Iris pigment epithelial cell (primary cell): ENCODE data around the gene ASTN2.

ENCODE experiments used
- DNase-seq: peaks from one replicate; pipeline ENCODE4 v3.0.0-alpha.2; 2011; ENCODE audit warnings: low read depth

ASTN2 gene

GRCh38 chr9:117296453-117296852 is 118.4 kb downstream of the ASTN2 start:
- no peak for DNase-seq

GRCh38 chr9:117293206-117294114 is 121.4 kb downstream of the ASTN2 start:
- no peak for DNase-seq

- DNase-seq, result peak; percentile 1
Observed at GRCh38 chr9:117290856-117291622, 123.8 kb downstream of the ASTN2 start.

GRCh38 chr9:117290306-117290840 is 124.5 kb downstream of the ASTN2 start:
- DNase-seq, result no peak

- no peak for DNase-seq
Observed at GRCh38 chr9:117286245-117286644, 128.6 kb downstream of the ASTN2 start.

GRCh38 chr9:117284414-117284813 is 130.4 kb downstream of the ASTN2 start:
- DNase-seq, result no peak

- no peak for DNase-seq
Observed at GRCh38 chr9:117282541-117282940, 132.3 kb downstream of the ASTN2 start.

GRCh38 chr9:117278471-117279035 is 136.3 kb downstream of the ASTN2 start:
- DNase-seq, result no peak

- no peak for DNase-seq
Observed at GRCh38 chr9:117278020-117278419, 136.8 kb downstream of the ASTN2 start.

GRCh38 chr9:117276444-117276843 is 138.4 kb downstream of the ASTN2 start:
- no peak for DNase-seq

- no peak for DNase-seq
Observed at GRCh38 chr9:117273612-117274011, 141.2 kb downstream of the ASTN2 start.

GRCh38 chr9:117268847-117269446 is 145.9 kb downstream of the ASTN2 start:
- no peak for DNase-seq

- no peak for DNase-seq
Observed at GRCh38 chr9:117266855-117267497, 147.9 kb downstream of the ASTN2 start.

GRCh38 chr9:117265253-117265652 is 149.6 kb downstream of the ASTN2 start:
- DNase-seq, result no peak

- no peak for DNase-seq
Observed at GRCh38 chr9:117258184-117258866, 156.5 kb downstream of the ASTN2 start.

GRCh38 chr9:117253261-117253660 is 161.6 kb downstream of the ASTN2 start:
- no peak for DNase-seq

GRCh38 chr9:117250610-117251215 is 164.1 kb downstream of the ASTN2 start:
- DNase-seq, result no peak

GRCh38 chr9:117249799-117250198 is 165.1 kb downstream of the ASTN2 start:
- no peak for DNase-seq

GRCh38 chr9:117247266-117247665 is 167.6 kb downstream of the ASTN2 start:
- DNase-seq, result peak; percentile 37

GRCh38 chr9:117245175-117245829 is 169.6 kb downstream of the ASTN2 start:
- DNase-seq, result no peak
